Astrocyte of the hippocampus (primary cell): ENCODE measurements around the gene NELL2.
A peak's percentile ranks its signal among the peaks of the same experiment; 100 is the strongest.

Experiments
- DNase-seq: peaks from one replicate; pipeline ENCODE4 v3.0.0; 2011; ENCODE audit warnings: low read depth, low spot score

The NELL2 gene

DNA sequence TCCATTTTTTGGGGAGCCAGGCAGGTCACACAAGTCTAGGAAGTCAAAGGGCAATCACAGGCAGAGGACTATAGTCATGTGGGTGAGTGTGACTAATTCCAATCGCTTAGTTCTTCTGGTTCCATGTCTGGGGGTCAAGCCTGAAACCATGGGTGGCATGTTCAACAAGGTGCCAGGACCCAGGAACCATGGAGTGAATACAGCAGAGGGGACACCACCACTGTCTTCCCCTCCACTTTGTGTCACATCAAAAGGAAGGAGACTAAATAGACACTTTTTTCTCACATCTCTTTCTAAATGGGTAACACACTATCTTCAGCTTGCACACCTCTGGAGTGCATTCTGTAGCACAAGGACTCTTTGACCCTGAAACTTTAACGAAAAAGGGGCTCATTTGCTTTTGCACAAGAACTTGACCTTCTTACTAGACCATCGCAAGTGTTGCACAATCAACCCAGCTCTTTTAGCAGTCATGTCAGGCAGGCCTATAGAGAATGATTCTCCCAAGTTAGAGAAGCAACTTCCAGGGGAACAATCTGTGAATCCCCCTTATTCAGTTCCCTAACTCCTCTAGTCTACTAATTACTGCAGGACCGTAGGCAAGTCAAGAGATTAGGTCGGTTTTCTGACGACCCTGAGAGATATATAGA lies 398.7 kb downstream of the NELL2 start:
- no peak for DNase-seq

DNA sequence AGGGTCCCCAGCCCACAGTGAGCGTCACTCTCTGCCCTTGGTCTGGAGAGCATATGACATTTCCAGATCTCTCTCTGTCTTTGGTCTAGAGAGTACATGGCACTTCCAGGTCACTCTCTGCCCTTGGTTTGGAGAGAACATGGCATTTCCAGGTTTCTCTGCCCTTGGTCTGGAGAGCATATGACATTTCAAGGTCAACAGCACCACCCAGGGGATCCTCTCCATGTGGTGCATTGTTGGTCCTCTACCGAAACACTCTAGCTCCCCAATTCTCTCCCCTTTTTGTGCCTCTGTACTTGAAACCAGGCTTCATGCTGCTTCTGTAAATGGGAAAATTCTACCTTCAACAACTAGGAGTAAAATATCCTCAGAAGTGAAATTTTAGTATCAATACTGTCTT lies 399.4 kb downstream of the NELL2 start:
- DNase-seq, result no peak

DNA sequence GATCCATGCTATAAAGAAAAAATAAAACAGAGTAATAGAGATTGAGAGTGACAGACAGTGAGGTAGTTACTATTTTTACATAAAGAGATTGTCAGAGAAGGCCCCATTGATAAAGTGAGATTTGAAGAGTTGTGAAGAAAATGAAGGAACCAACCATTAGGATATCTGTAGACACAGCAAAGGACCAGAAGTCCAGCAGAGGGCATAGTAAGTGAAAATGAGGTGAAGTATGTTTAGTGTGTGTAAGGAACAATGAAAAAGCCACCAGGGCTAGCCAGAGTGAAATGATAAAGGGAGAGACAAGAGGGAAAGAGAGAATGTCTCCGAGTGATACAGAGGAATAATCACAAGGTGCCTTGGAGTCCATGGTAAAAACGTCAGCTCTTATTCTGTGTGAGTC lies 411.0 kb downstream of the NELL2 start:
- peak; percentile 19 for DNase-seq

DNA sequence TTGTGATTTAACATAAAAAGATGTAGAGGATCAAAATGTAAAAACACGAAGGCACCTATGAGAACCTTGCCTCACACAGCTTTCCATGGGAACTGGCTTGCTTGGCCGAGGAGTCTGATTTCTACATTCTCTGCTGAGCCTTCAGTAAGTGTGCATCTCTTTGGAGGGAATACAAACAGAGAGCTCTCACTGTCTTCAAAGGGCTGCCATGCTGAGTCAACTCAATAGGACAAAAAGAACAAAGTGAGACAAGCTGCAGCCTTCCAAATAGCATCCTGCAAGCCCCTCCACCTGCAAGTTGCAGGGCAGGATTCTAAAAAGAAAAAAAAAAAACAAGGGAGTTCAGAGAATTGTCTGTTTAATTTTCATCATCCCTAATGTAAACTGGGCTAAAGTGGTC lies 411.9 kb downstream of the NELL2 start:
- no peak for DNase-seq

DNA sequence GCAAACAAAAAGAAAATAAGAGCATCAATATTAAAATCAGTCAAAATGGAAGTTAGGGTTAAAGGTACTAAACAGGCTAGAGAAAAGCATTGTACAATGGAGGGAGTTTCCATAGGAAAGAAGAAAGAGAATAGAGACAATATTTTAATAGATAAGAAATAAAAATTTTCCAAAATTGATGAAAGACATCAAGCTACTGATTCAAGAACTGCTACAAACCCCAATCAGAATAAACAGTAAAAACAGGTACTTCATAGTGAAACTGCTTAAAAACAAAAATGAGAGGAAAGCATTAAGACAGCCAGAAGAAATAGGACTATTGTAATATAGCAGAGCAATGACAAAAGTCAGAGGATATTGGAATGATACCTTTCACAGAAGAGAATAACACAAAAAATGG lies 413.4 kb downstream of the NELL2 start:
- DNase-seq, result no peak

DNA sequence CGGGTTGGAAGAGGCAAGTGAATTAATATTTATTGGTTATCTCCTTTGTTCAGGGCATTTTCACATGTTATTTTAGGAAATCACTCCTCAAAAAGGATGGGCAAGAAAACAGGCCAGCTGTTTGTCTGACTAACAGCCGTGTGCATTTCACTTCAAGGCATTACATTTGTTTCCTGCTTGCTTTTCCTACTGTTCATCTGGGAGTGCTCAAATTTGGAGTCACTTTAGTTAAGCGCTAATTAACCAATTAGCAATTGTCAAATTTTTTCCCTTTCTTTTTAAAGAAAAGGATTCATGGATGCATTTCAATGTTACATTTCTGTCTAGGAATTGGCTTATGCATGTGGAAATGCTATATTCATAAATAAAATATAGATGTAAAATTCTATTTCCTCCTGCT lies 415.9 kb downstream of the NELL2 start:
- no peak for DNase-seq

DNA sequence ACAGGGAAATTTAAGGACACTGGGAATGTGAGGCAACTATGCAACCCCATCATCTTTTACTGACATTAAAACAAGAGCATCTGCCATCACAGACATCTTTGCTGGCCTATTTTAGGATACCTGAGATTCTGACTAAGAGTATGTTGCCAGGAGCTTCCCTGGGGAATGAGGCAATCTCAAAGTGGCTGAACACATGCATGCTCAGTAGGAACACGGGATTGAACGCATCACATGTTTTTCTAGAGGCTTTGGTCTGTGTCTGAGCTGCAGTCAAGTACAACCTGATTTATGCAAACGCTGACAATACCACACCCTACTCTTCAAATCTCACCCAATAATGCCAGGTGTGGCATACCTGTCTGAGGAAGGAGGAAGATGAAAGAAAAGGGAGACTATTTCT lies 416.5 kb downstream of the NELL2 start:
- no peak for DNase-seq
